GM23338 (cell line): ENCODE measurements around the gene XPA. TPM values are rescaled to one million over a fixed set of nuclear protein-coding genes. Genes with fewer than 3 reads are reported as not detected.

Experiments used
- ATAC-seq: fragments of 200-7000 bp; cut with Tn5 transposase; 3 replicates; pipeline ENCODE4 v1.9.1; 2020
- DNase-seq: peaks from one replicate; pipeline ENCODE4 v3.0.0-alpha.2; 2015; ENCODE audit warnings: low spot score
- H2AFZ ChIP-seq: fragments of 200-600 bp; sonication (generic); 2 replicates; pipeline ENCODE4 v1.8.0; 2016; ENCODE audit warnings: antibody characterized with exemption, mild to moderate bottlenecking, moderate library complexity
- H3F3A ChIP-seq: fragments of 200-600 bp; sonication (generic); replicated peaks from 2 replicates; pipeline ENCODE4 v1.8.0; 2017; ENCODE audit warnings: antibody characterized with exemption, mixed run types, low read depth
- H3K27ac ChIP-seq: fragments of 200-600 bp; sonication (generic); 2 replicates; pipeline ENCODE4 v1.6.1; 2016; ENCODE audit warnings: low read depth
- H3K27me3 ChIP-seq: fragments of 200-600 bp; sonication (generic); 2 replicates; pipeline ENCODE4 v1.8.0; 2016; ENCODE audit warnings: mild to moderate bottlenecking, mixed run types, moderate library complexity; ENCODE audit not compliant: insufficient read depth
- H3K36me3 ChIP-seq: fragments of 200-600 bp; sonication (generic); 2 replicates; pipeline ENCODE4 v1.8.0; 2016; ENCODE audit warnings: mild to moderate bottlenecking; ENCODE audit not compliant: insufficient read depth
- H3K4me1 ChIP-seq: fragments of 200-600 bp; sonication (generic); 2 replicates; pipeline ENCODE4 v1.8.0; 2016; ENCODE audit warnings: mild to moderate bottlenecking, moderate library complexity; ENCODE audit not compliant: insufficient read depth
- H3K4me2 ChIP-seq: fragments of 200-600 bp; sonication (generic); 2 replicates; pipeline ENCODE4 v1.7.1; 2017; ENCODE audit warnings: mixed run types
- H3K4me3 ChIP-seq: fragments of 200-600 bp; sonication (generic); 2 replicates; pipeline ENCODE4 v1.6.1; 2016; ENCODE audit warnings: mixed run types
- H3K79me2 ChIP-seq: fragments of 200-600 bp; sonication (generic); replicated peaks from 2 replicates; pipeline ENCODE4 v1.8.0; 2017; ENCODE audit warnings: mild to moderate bottlenecking; ENCODE audit not compliant: insufficient read depth
- H3K9me2 ChIP-seq: fragments of 200-600 bp; sonication (generic); 2 replicates; pipeline ENCODE4 v1.8.0; 2017; ENCODE audit not compliant: insufficient read depth
- H4K20me1 ChIP-seq: fragments of 200-600 bp; sonication (generic); replicated peaks from 2 replicates; pipeline ENCODE4 v1.8.0; 2017; ENCODE audit warnings: mild to moderate bottlenecking; ENCODE audit not compliant: insufficient read depth
- H3K27ac Mint-ChIP-seq: 2 replicates; pipeline ENCODE4 v1.8.0; 2020; ENCODE audit warnings: inconsistent platforms, mild to moderate bottlenecking, moderate library complexity, mixed read lengths
- H3K27me3 Mint-ChIP-seq: 3 replicates; pipeline ENCODE4 v1.8.0; 2022; ENCODE audit warnings: low read depth, mild to moderate bottlenecking, moderate library complexity, mixed read lengths, inconsistent platforms; ENCODE audit not compliant: insufficient read depth, poor library complexity
- H3K36me3 Mint-ChIP-seq: 3 replicates; pipeline ENCODE4 v1.8.0; 2021; ENCODE audit warnings: low read depth, mild to moderate bottlenecking, inconsistent platforms, moderate library complexity, mixed read lengths
- H3K4me1 Mint-ChIP-seq: 3 replicates; pipeline ENCODE4 v1.8.0; 2020; ENCODE audit warnings: mild to moderate bottlenecking, inconsistent platforms, mixed read lengths
- H3K4me3 Mint-ChIP-seq: 3 replicates; pipeline ENCODE4 v1.8.0; 2021; ENCODE audit warnings: moderate library complexity, mild to moderate bottlenecking, inconsistent platforms, mixed read lengths
- H3K9me3 Mint-ChIP-seq: 3 replicates; pipeline ENCODE4 v1.8.0; 2020; ENCODE audit warnings: moderate library complexity, mild to moderate bottlenecking, inconsistent platforms, mixed read lengths
- CTCF ChIP-seq, 2 experiments: fragments of 200-600 bp in 1 of 2; sonication (generic) in 1 of 2; conservative IDR thresholded peaks; 2 replicates each; pipeline versions ENCODE4 v1.5.1 to v1.6.1; 2016 to 2017; ENCODE audit warnings: antibody characterized with exemption in 2 of 2, low read depth in 2 of 2, mild to moderate bottlenecking in 2 of 2, moderate library complexity in 1 of 2
- EZH2 ChIP-seq: fragments of 200-600 bp; sonication (generic); IDR thresholded peaks from one replicate; pipeline ENCODE4 v1.8.0; 2017; ENCODE audit warnings: antibody characterized with exemption, mild to moderate bottlenecking, low read depth; ENCODE audit not compliant: unreplicated experiment
- NANOG ChIP-seq: IDR thresholded peaks from 2 replicates; pipeline ENCODE4 v1.6.1; 2016; ENCODE audit warnings: antibody characterized with exemption, borderline replicate concordance
- POLR2AphosphoS5 ChIP-seq: IDR thresholded peaks from 2 replicates; pipeline ENCODE4 v1.6.1; 2016; ENCODE audit warnings: antibody characterized with exemption, low read depth
- STAT1 ChIP-seq: IDR thresholded peaks from one replicate; pipeline ENCODE4 v1.6.1; 2016; ENCODE audit warnings: antibody characterized with exemption; ENCODE audit not compliant: unreplicated experiment
- polyA plus RNA-seq: library from polyadenylated mRNA; unstranded; fragments of >200 nt; fragmentation: Nextera tagmentation; extraction: Ambion mirVana; gene quantifications from 2 replicates; pipeline ENCODE4 v1.2.1, GENCODE V29; 2016
- total RNA-seq: library from RNA; depleted of rRNA; stranded (reverse); fragments of >200 nt; shearing (Covaris generic); gene quantifications from 2 replicates; pipeline ENCODE4 v1.2.3, GENCODE V29; 2014
- TF ChIP-seq, protein P1 (sequence below): fragments of 250-450 bp; sonication (Bioruptor Pico); IDR thresholded peaks from 2 replicates; pipeline ENCODE4 v1.5.0; 2020; ENCODE audit warnings: mild to moderate bottlenecking, moderate library complexity
- TF ChIP-seq, protein P2 (sequence below): IDR thresholded peaks from one replicate; pipeline ENCODE4 v1.6.1; 2018; ENCODE audit warnings: antibody characterized with exemption; ENCODE audit not compliant: unreplicated experiment

Gene XPA
- total and polyA plus RNA-seq, 2 experiments from 2014 or later: 1.9 to 9.1 TPM

GRCh38 chr9:97706246-97706645 lies 9.1 kb upstream of the XPA start:
- Histone ChIP-seq H3K27ac (no peak overlapping the region), H3K27me3 (no peaks in the 10 kb centered on the region), H2AFZ (no peak overlapping the region), H4K20me1 (no peaks in the 10 kb centered on the region), H3K79me2 (no peaks in the 10 kb centered on the region), H3K4me3 (no peak overlapping the region), H3K36me3 (no peaks in the 10 kb centered on the region), H3K4me1 (peaks cover 3% of the 10 kb centered on the region; the same call in 1 of the 2 replicates), H3K9me2 (no peaks in the 10 kb centered on the region), H3F3A (no peaks in the 10 kb centered on the region), H3K4me2 (no peak overlapping the region)
- Mint-ChIP-seq H3K4me1 (peaks cover 5% of the 10 kb centered on the region), H3K27ac (no peak overlapping the region), H3K27me3 (peaks cover 6% of the 10 kb centered on the region), H3K36me3 (no peaks in the 10 kb centered on the region), H3K9me3 (no peaks in the 10 kb centered on the region; the same call in 2 of the 3 replicates), H3K4me3 (no peak overlapping the region)
- ATAC-seq (no peak), DNase-seq (no peak)
- TF ChIP-seq NANOG (no peak), EZH2 (no peak), CTCF (conservative IDR thresholded peaks at IDR 0.05; ENCODE audit: low read depth in 2 of 2) (no peak), STAT1 (no peak), POLR2AphosphoS5 (no peak)
- TF ChIP-seq, protein P1, sequence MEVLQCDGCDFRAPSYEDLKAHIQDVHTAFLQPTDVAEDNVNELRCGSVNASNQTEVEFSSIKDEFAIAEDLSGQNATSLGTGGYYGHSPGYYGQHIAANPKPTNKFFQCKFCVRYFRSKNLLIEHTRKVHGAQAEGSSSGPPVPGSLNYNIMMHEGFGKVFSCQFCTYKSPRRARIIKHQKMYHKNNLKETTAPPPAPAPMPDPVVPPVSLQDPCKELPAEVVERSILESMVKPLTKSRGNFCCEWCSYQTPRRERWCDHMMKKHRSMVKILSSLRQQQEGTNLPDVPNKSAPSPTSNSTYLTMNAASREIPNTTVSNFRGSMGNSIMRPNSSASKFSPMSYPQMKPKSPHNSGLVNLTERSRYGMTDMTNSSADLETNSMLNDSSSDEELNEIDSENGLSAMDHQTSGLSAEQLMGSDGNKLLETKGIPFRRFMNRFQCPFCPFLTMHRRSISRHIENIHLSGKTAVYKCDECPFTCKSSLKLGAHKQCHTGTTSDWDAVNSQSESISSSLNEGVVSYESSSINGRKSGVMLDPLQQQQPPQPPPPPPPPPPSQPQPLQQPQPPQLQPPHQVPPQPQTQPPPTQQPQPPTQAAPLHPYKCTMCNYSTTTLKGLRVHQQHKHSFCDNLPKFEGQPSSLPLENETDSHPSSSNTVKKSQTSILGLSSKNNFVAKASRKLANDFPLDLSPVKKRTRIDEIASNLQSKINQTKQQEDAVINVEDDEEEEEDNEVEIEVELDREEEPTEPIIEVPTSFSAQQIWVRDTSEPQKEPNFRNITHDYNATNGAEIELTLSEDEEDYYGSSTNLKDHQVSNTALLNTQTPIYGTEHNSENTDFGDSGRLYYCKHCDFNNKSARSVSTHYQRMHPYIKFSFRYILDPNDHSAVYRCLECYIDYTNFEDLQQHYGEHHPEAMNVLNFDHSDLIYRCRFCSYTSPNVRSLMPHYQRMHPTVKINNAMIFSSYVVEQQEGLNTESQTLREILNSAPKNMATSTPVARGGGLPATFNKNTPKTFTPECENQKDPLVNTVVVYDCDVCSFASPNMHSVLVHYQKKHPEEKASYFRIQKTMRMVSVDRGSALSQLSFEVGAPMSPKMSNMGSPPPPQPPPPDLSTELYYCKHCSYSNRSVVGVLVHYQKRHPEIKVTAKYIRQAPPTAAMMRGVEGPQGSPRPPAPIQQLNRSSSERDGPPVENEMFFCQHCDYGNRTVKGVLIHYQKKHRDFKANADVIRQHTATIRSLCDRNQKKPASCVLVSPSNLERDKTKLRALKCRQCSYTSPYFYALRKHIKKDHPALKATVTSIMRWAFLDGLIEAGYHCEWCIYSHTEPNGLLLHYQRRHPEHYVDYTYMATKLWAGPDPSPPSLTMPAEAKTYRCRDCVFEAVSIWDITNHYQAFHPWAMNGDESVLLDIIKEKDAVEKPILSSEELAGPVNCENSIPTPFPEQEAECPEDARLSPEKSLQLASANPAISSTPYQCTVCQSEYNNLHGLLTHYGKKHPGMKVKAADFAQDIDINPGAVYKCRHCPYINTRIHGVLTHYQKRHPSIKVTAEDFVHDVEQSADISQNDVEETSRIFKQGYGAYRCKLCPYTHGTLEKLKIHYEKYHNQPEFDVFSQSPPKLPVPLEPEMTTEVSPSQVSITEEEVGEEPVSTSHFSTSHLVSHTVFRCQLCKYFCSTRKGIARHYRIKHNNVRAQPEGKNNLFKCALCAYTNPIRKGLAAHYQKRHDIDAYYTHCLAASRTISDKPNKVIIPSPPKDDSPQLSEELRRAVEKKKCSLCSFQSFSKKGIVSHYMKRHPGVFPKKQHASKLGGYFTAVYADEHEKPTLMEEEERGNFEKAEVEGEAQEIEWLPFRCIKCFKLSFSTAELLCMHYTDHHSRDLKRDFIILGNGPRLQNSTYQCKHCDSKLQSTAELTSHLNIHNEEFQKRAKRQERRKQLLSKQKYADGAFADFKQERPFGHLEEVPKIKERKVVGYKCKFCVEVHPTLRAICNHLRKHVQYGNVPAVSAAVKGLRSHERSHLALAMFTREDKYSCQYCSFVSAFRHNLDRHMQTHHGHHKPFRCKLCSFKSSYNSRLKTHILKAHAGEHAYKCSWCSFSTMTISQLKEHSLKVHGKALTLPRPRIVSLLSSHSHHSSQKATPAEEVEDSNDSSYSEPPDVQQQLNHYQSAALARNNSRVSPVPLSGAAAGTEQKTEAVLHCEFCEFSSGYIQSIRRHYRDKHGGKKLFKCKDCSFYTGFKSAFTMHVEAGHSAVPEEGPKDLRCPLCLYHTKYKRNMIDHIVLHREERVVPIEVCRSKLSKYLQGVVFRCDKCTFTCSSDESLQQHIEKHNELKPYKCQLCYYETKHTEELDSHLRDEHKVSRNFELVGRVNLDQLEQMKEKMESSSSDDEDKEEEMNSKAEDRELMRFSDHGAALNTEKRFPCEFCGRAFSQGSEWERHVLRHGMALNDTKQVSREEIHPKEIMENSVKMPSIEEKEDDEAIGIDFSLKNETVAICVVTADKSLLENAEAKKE (CRISPR knock-in tag): no peak
- TF ChIP-seq, protein P2, sequence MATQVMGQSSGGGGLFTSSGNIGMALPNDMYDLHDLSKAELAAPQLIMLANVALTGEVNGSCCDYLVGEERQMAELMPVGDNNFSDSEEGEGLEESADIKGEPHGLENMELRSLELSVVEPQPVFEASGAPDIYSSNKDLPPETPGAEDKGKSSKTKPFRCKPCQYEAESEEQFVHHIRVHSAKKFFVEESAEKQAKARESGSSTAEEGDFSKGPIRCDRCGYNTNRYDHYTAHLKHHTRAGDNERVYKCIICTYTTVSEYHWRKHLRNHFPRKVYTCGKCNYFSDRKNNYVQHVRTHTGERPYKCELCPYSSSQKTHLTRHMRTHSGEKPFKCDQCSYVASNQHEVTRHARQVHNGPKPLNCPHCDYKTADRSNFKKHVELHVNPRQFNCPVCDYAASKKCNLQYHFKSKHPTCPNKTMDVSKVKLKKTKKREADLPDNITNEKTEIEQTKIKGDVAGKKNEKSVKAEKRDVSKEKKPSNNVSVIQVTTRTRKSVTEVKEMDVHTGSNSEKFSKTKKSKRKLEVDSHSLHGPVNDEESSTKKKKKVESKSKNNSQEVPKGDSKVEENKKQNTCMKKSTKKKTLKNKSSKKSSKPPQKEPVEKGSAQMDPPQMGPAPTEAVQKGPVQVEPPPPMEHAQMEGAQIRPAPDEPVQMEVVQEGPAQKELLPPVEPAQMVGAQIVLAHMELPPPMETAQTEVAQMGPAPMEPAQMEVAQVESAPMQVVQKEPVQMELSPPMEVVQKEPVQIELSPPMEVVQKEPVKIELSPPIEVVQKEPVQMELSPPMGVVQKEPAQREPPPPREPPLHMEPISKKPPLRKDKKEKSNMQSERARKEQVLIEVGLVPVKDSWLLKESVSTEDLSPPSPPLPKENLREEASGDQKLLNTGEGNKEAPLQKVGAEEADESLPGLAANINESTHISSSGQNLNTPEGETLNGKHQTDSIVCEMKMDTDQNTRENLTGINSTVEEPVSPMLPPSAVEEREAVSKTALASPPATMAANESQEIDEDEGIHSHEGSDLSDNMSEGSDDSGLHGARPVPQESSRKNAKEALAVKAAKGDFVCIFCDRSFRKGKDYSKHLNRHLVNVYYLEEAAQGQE: no peak
